SK-N-SH (cell line): ENCODE results near the gene FAM124A. TPM values are rescaled to one million over a fixed set of nuclear protein-coding genes. Genes with fewer than 3 reads are reported as not detected.

Source experiments
- CTCF ChIA-PET: fragments of 300-600, 350-600 bp; formaldehyde crosslinking; extraction: SDS; loops from one replicate; lab custom pipeline; 2021; lab: Yijun Ruan, JAX
- POLR2A ChIA-PET: fragments of 350-600 bp; sonication (Branson Sonifier 250); formaldehyde crosslinking; extraction: SDS; loops from one replicate; lab custom pipeline; 2020; ENCODE audit warnings: antibody characterized with exemption, inconsistent platforms; lab: Yijun Ruan, JAX
- DNase-seq: peaks from one replicate; pipeline ENCODE4 v3.0.0; 2012
- H2AFZ ChIP-seq: fragments of 200-600 bp; sonication (generic); 2 replicates; pipeline ENCODE4 v1.8.1; 2016; ENCODE audit warnings: antibody characterized with exemption, mild to moderate bottlenecking, low read depth
- H3F3A ChIP-seq: fragments of 200-600 bp; sonication (generic); replicated peaks from 2 replicates; pipeline ENCODE3; 2016; ENCODE audit warnings: antibody characterized with exemption, mild to moderate bottlenecking; ENCODE audit not compliant: insufficient read depth
- H3K27ac ChIP-seq, 2 experiments: fragments of 200-500 bp in 1 of 2; fragments of 200-600 bp in 1 of 2; sonication (Bioruptor generic) in 1 of 2; sonication (generic), shearing (Covaris generic) in 1 of 2; 2 replicates each; pipeline versions ENCODE4 v1.5.1 to v1.6.1; 2014 to 2016; ENCODE audit warnings: low read depth in 2 of 2, inconsistent platforms in 1 of 2, low read length in 1 of 2, mild to moderate bottlenecking in 1 of 2, mixed read lengths in 1 of 2
- H3K27me3 ChIP-seq: fragments of 200-600 bp; sonication (generic), shearing (Covaris generic); 2 replicates; pipeline ENCODE4 v1.6.1; 2016; ENCODE audit warnings: mixed run types; ENCODE audit not compliant: insufficient read depth
- H3K36me3 ChIP-seq, 2 experiments: fragments of 200-500 bp in 1 of 2; fragments of 200-600 bp in 1 of 2; sonication (Bioruptor generic) in 1 of 2; sonication (generic) in 1 of 2; replicated peaks in 1 of 2; 2 replicates each; pipeline versions ENCODE3 to v1.5.1; 2014 to 2016; ENCODE audit warnings: low read length in 1 of 2, mild to moderate bottlenecking in 1 of 2; ENCODE audit not compliant: insufficient read depth in 2 of 2, control insufficient read depth in 1 of 2
- H3K4me1 ChIP-seq, 2 experiments: fragments of 200-500 bp in 1 of 2; fragments of 200-600 bp in 1 of 2; sonication (Bioruptor generic) in 1 of 2; sonication (generic), shearing (Covaris generic) in 1 of 2; 2 replicates each; pipeline versions ENCODE4 v1.5.1 to v1.6.1; 2014 to 2016; ENCODE audit warnings: low read depth in 1 of 2, low read length in 1 of 2, mixed run types in 1 of 2; ENCODE audit not compliant: insufficient read depth in 2 of 2, control insufficient read depth in 1 of 2
- H3K4me2 ChIP-seq: fragments of 200-600 bp; sonication (generic), shearing (Covaris generic); 2 replicates; pipeline ENCODE4 v1.6.1; 2017; ENCODE audit warnings: mixed run types
- H3K4me3 ChIP-seq, 2 experiments: fragments of 200-500 bp in 1 of 2; fragments of 200-600 bp in 1 of 2; sonication (Bioruptor generic) in 1 of 2; sonication (generic), shearing (Covaris generic) in 1 of 2; 2 replicates each; pipeline versions ENCODE4 v1.5.1 to v1.8.1; 2014 to 2016; ENCODE audit warnings: low read depth in 2 of 2, inconsistent platforms in 1 of 2, low read length in 1 of 2, mild to moderate bottlenecking in 1 of 2, mixed read lengths in 1 of 2, moderate library complexity in 1 of 2
- H3K79me2 ChIP-seq: fragments of 200-600 bp; sonication (generic); 2 replicates; pipeline ENCODE4 v1.8.1; 2017; ENCODE audit warnings: mild to moderate bottlenecking; ENCODE audit not compliant: insufficient read depth
- H3K9ac ChIP-seq: fragments of 200-600 bp; sonication (generic); 2 replicates; pipeline ENCODE4 v1.6.1; 2017; ENCODE audit warnings: mixed run types
- H3K9me2 ChIP-seq: fragments of 200-600 bp; sonication (generic); 2 replicates; pipeline ENCODE4 v1.6.1; 2017; ENCODE audit warnings: mixed run types
- H3K9me3 ChIP-seq: fragments of 200-600 bp; sonication (generic); 2 replicates; pipeline ENCODE4 v1.6.1; 2017; ENCODE audit warnings: mixed run types, mild to moderate bottlenecking, moderate library complexity
- H4K20me1 ChIP-seq: fragments of 200-600 bp; sonication (generic); 2 replicates; pipeline ENCODE4 v1.6.1; 2017; ENCODE audit warnings: mild to moderate bottlenecking, mixed run types; ENCODE audit not compliant: insufficient read depth
- CHD2 ChIP-seq: fragments of 150-350 bp; IDR thresholded peaks from 2 replicates; pipeline ENCODE4 v1.6.1; 2018; ENCODE audit warnings: low read length; ENCODE audit not compliant: partially characterized antibody
- EP300 ChIP-seq, 2 experiments: IDR thresholded peaks; 2 replicates each; pipeline versions ENCODE4 v1.4.0 to v1.6.1; 2012; ENCODE audit warnings: borderline replicate concordance in 1 of 2, low read depth in 1 of 2, low read length in 1 of 2
- EZH2phosphoT487 ChIP-seq: fragments of 200-600 bp; sonication (generic); IDR thresholded peaks from 2 replicates; pipeline ENCODE4 v1.6.1; 2017; ENCODE audit warnings: low read depth, mixed run types, mild to moderate bottlenecking, antibody characterized with exemption, moderate library complexity, borderline replicate concordance
- FOXJ3 ChIP-seq: sonication (generic); formaldehyde crosslinking; IDR thresholded peaks from 2 replicates; pipeline ENCODE4 v1.5.1; 2020; ENCODE audit warnings: mild to moderate bottlenecking, missing genetic modification reagents
- GABPA ChIP-seq: IDR thresholded peaks from 2 replicates; pipeline ENCODE4 v1.4.0; 2012; ENCODE audit warnings: low read depth, mild to moderate bottlenecking
- GATA2 ChIP-seq: sonication (generic); formaldehyde crosslinking; IDR thresholded peaks from 2 replicates; pipeline ENCODE4 v1.5.0; 2020; ENCODE audit warnings: mild to moderate bottlenecking, missing genetic modification reagents
- MAX ChIP-seq: IDR thresholded peaks from 2 replicates; pipeline ENCODE4 v1.4.0; 2012; ENCODE audit warnings: low read depth
- MEF2A ChIP-seq: IDR thresholded peaks from 2 replicates; pipeline ENCODE4 v1.4.0; 2012; ENCODE audit warnings: low read depth, borderline replicate concordance
- MXI1 ChIP-seq: IDR thresholded peaks from 2 replicates; pipeline ENCODE4 v1.6.1; 2012; ENCODE audit warnings: mild to moderate bottlenecking, low read depth, low read length, improper control_type of control experiment
- NRF1 ChIP-seq: IDR thresholded peaks from 2 replicates; pipeline ENCODE4 v1.6.1; 2012; ENCODE audit warnings: low read depth, mild to moderate bottlenecking, low read length
- PBX3 ChIP-seq: IDR thresholded peaks from 2 replicates; pipeline ENCODE4; 2012
- RAD21 ChIP-seq: IDR thresholded peaks from 2 replicates; pipeline ENCODE4 v1.6.1; 2012; ENCODE audit warnings: mild to moderate bottlenecking, low read length
- RFX5 ChIP-seq: IDR thresholded peaks from 2 replicates; pipeline ENCODE4 v1.6.1; 2012; ENCODE audit warnings: mild to moderate bottlenecking, improper control_type of control experiment, low read length
- RXRA ChIP-seq: IDR thresholded peaks from 2 replicates; pipeline ENCODE4 v1.4.0; 2012; ENCODE audit warnings: low read depth, mild to moderate bottlenecking, borderline replicate concordance
- SMC3 ChIP-seq: IDR thresholded peaks from 2 replicates; pipeline ENCODE4 v1.6.1; 2012; ENCODE audit warnings: low read depth, low read length, improper control_type of control experiment
- TAF1 ChIP-seq: IDR thresholded peaks from 2 replicates; pipeline ENCODE4 v1.6.1; 2012; ENCODE audit warnings: low read depth, mild to moderate bottlenecking, low read length, moderate library complexity, borderline replicate concordance
- TEAD4 ChIP-seq: IDR thresholded peaks from 2 replicates; pipeline ENCODE4 v1.4.0; 2012; ENCODE audit warnings: mild to moderate bottlenecking, borderline replicate concordance; ENCODE audit not compliant: insufficient read depth
- USF1 ChIP-seq: IDR thresholded peaks from 2 replicates; pipeline ENCODE4 v1.4.0; 2012; ENCODE audit warnings: low read depth, borderline replicate concordance
- YY1 ChIP-seq: IDR thresholded peaks from 2 replicates; pipeline ENCODE4 v1.4.0; 2012; ENCODE audit warnings: low read depth, mild to moderate bottlenecking
- WGBS: methylation state at CpG from one replicate; pipeline ENCODE4 v1.1.6; 2017; ENCODE audit warnings: low lambda C conversion rate; 5-methylcytosine and 5-hydroxymethylcytosine counted together
- polyA plus RNA-seq, 3 experiments: library from polyadenylated mRNA; depleted of rRNA; stranded (reverse); fragments of >200 nt; gene quantifications; 2 replicates each; pipeline ENCODE4 v1.2.3, GENCODE V29; 2012
- TF ChIP-seq, protein P1 (sequence below): IDR thresholded peaks from 2 replicates; pipeline ENCODE4 v1.4.0; 2012; ENCODE audit warnings: low read depth, borderline replicate concordance
- TF ChIP-seq, protein P2 (sequence below): fragments of 200-600 bp; sonication (generic); IDR thresholded peaks from 2 replicates; pipeline ENCODE4 v1.6.1; 2017; ENCODE audit warnings: antibody characterized with exemption, mild to moderate bottlenecking, moderate library complexity
- TF ChIP-seq, protein P3 (sequence below): IDR thresholded peaks from 2 replicates; pipeline ENCODE4 v1.6.1; 2012; ENCODE audit warnings: mild to moderate bottlenecking, low read depth, low read length, moderate library complexity

FAM124A gene
- polyA plus RNA-seq (2012; rRNA removed), result 1.5 and 2.0 TPM in 2 replicates
- polyA plus RNA-seq (2012; cell fraction: cytosol; rRNA removed), result 1.3 and 1.6 TPM in 2 replicates
- polyA plus RNA-seq (2012; cell fraction: nucleus; rRNA removed), result 1.0 and 1.5 TPM in 2 replicates

DNA sequence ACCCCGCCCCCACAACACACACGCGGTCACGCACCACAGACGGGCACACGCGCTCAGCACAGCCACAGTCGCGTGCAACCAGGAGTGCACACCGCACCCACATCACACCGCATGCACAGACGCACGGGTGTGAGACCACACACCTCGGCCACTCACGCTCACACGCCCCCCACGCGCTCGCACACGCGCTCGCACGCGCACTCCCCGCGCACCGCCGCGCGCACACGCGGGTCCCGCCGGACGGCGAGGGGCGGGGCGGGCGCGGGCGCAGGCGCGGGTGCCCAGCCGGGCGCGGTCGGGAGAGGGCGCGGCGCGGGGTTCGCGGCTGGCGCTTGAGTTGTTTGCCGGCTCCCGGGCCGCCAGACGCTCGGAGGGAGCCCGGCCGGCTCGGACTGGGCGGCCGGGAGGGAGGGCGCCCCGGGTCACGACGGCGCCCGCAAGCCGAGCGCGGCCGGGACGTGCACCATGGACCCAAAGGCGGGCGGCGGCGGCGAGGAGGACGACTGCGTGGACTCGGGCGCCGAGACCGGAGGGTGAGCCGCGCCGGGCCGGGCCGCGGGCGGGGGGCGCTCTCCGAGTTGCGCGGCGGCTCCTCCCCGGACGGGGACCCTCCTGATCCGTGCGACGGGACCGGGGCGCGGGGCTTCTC lies at the start of gene FAM124A:
TSS of gene FAM124A (plus strand) at position 362 of the 649 bp plus-strand sequence. CDS start at position 466, 104 bp downstream.
- no peaks in the 10 kb centered on the region for H3K9me3 ChIP-seq
- H3K9me2 ChIP-seq, result no peaks in the 10 kb centered on the region
- ChIA-PET POLR2A (interaction anchor here (0.5 to 2.2 kb wide), 3 partner anchors 25 to 1774 kb away, joined by 3 to 8 read pairs (median 4); partner anchors contain the start of gene TRIM13), CTCF (interaction anchor here (0.6 to 3.9 kb wide), 13 partner anchors 8 to 211 kb away, joined by 3 to 53 read pairs (median 8); no protein-coding TSS in a partner anchor)
- H3K4me2 ChIP-seq, result peak within 1 kb of the TSS; percentile 95
- H3K27ac ChIP-seq, result no peak within 1 kb of the TSS
- peak within 1 kb of the TSS; percentile 70 to 79 for H3K4me3 ChIP-seq
- no peaks in the 10 kb centered on the region for H3F3A ChIP-seq
- H4K20me1 ChIP-seq, result no peaks in the 10 kb centered on the region
- 0% methylated on average over 4 of the region's 106 CpGs for WGBS
- peak; percentile 89 for DNase-seq
- H3K9ac ChIP-seq, result peak within 1 kb of the TSS; percentile 58; the same call in 1 of the 2 replicates
- H3K4me1 ChIP-seq, result peaks cover 0 to 20% of the 10 kb centered on the region in 2 experiments; a peak in 2 of 4 replicates
- 0 out of 2 replicates have a peak, but pooled peaks cover 7% of the 10 kb centered on the region for H3K27me3 ChIP-seq
- no peaks in the 10 kb centered on the region for H3K36me3 ChIP-seq
- H3K79me2 ChIP-seq, result no peaks in the 10 kb centered on the region
- H2AFZ ChIP-seq, result peak within 1 kb of the TSS; percentile 95
- TF ChIP-seq NRF1, result peak; percentile 65
- no peak for TF ChIP-seq TEAD4
- no peak for TF ChIP-seq PBX3
- TF ChIP-seq, protein P1, sequence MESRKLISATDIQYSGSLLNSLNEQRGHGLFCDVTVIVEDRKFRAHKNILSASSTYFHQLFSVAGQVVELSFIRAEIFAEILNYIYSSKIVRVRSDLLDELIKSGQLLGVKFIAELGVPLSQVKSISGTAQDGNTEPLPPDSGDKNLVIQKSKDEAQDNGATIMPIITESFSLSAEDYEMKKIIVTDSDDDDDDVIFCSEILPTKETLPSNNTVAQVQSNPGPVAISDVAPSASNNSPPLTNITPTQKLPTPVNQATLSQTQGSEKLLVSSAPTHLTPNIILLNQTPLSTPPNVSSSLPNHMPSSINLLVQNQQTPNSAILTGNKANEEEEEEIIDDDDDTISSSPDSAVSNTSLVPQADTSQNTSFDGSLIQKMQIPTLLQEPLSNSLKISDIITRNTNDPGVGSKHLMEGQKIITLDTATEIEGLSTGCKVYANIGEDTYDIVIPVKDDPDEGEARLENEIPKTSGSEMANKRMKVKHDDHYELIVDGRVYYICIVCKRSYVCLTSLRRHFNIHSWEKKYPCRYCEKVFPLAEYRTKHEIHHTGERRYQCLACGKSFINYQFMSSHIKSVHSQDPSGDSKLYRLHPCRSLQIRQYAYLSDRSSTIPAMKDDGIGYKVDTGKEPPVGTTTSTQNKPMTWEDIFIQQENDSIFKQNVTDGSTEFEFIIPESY, result no peak
- peak; percentile 25 for TF ChIP-seq SMC3
- no peak for TF ChIP-seq EP300 (IDR thresholded peaks at IDR 0.05; ENCODE audit: borderline replicate concordance in 1 of 2, low read depth in 1 of 2, low read length in 1 of 2)
- TF ChIP-seq, protein P2, sequence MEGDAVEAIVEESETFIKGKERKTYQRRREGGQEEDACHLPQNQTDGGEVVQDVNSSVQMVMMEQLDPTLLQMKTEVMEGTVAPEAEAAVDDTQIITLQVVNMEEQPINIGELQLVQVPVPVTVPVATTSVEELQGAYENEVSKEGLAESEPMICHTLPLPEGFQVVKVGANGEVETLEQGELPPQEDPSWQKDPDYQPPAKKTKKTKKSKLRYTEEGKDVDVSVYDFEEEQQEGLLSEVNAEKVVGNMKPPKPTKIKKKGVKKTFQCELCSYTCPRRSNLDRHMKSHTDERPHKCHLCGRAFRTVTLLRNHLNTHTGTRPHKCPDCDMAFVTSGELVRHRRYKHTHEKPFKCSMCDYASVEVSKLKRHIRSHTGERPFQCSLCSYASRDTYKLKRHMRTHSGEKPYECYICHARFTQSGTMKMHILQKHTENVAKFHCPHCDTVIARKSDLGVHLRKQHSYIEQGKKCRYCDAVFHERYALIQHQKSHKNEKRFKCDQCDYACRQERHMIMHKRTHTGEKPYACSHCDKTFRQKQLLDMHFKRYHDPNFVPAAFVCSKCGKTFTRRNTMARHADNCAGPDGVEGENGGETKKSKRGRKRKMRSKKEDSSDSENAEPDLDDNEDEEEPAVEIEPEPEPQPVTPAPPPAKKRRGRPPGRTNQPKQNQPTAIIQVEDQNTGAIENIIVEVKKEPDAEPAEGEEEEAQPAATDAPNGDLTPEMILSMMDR, result no peak
- TF ChIP-seq CHD2, result no peak
- no peak for TF ChIP-seq FOXJ3 (CRISPR knock-in tag)
- peak; percentile 53; the same call in 1 of the 2 replicates for TF ChIP-seq MXI1
- TF ChIP-seq EZH2phosphoT487, result no peak
- TF ChIP-seq RAD21, result peak; percentile 15; the same call in 1 of the 2 replicates
- TF ChIP-seq USF1, result no peak
- TF ChIP-seq MAX, result peak; percentile 64; the same call in 1 of the 2 replicates
- TF ChIP-seq, protein P3, sequence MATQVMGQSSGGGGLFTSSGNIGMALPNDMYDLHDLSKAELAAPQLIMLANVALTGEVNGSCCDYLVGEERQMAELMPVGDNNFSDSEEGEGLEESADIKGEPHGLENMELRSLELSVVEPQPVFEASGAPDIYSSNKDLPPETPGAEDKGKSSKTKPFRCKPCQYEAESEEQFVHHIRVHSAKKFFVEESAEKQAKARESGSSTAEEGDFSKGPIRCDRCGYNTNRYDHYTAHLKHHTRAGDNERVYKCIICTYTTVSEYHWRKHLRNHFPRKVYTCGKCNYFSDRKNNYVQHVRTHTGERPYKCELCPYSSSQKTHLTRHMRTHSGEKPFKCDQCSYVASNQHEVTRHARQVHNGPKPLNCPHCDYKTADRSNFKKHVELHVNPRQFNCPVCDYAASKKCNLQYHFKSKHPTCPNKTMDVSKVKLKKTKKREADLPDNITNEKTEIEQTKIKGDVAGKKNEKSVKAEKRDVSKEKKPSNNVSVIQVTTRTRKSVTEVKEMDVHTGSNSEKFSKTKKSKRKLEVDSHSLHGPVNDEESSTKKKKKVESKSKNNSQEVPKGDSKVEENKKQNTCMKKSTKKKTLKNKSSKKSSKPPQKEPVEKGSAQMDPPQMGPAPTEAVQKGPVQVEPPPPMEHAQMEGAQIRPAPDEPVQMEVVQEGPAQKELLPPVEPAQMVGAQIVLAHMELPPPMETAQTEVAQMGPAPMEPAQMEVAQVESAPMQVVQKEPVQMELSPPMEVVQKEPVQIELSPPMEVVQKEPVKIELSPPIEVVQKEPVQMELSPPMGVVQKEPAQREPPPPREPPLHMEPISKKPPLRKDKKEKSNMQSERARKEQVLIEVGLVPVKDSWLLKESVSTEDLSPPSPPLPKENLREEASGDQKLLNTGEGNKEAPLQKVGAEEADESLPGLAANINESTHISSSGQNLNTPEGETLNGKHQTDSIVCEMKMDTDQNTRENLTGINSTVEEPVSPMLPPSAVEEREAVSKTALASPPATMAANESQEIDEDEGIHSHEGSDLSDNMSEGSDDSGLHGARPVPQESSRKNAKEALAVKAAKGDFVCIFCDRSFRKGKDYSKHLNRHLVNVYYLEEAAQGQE, result no peak
- no peak for TF ChIP-seq RXRA
- no peak for TF ChIP-seq YY1
- TF ChIP-seq RFX5, result no peak
- TF ChIP-seq TAF1, result no peak
- TF ChIP-seq GATA2 (CRISPR knock-in tag), result no peak
- no peak for TF ChIP-seq GABPA
- no peak for TF ChIP-seq MEF2A
